GM23248 (cell line): ENCODE measurements around the gene CRYBB1. TPM values are rescaled to one million over a fixed set of nuclear protein-coding genes. Genes with fewer than 3 reads are reported as not detected.
A peak's percentile ranks its signal among the peaks of the same experiment; 100 is the strongest.

Experiments
- DNase-seq: peaks from one replicate; pipeline ENCODE4 v3.0.0-alpha.2; 2015
- H2AFZ ChIP-seq: fragments of 200-600 bp; sonication (generic); 2 replicates; pipeline ENCODE4 v1.6.1; 2016; ENCODE audit warnings: antibody characterized with exemption
- H3F3A ChIP-seq: fragments of 200-600 bp; sonication (generic); 2 replicates; pipeline ENCODE4 v1.6.1; 2016; ENCODE audit warnings: mild to moderate bottlenecking, antibody characterized with exemption, mixed run types; ENCODE audit not compliant: insufficient read depth
- H3K27ac ChIP-seq: fragments of 200-600 bp; sonication (generic); 2 replicates; pipeline ENCODE4 v1.5.1; 2016; ENCODE audit warnings: mild to moderate bottlenecking
- H3K27me3 ChIP-seq: fragments of 200-600 bp; sonication (generic); replicated peaks from 2 replicates; pipeline ENCODE4 v1.6.1; 2016; ENCODE audit warnings: mild to moderate bottlenecking; ENCODE audit not compliant: insufficient read depth
- H3K36me3 ChIP-seq: fragments of 200-600 bp; sonication (generic); 2 replicates; pipeline ENCODE4 v1.6.1; 2016; ENCODE audit warnings: low read depth, mild to moderate bottlenecking
- H3K4me1 ChIP-seq: fragments of 200-600 bp; sonication (generic); 2 replicates; pipeline ENCODE4 v1.6.1; 2016; ENCODE audit warnings: mild to moderate bottlenecking; ENCODE audit not compliant: insufficient read depth
- H3K4me2 ChIP-seq: fragments of 200-600 bp; sonication (generic); one replicate; pipeline ENCODE4 v1.6.1; 2016; ENCODE audit warnings: mild to moderate bottlenecking; ENCODE audit not compliant: unreplicated experiment
- H3K4me3 ChIP-seq: fragments of 200-600 bp; sonication (generic); 2 replicates; pipeline ENCODE4 v1.5.1; 2016; ENCODE audit warnings: mild to moderate bottlenecking
- H3K79me2 ChIP-seq: fragments of 200-600 bp; sonication (generic); 2 replicates; pipeline ENCODE4 v1.6.1; 2016; ENCODE audit warnings: mild to moderate bottlenecking; ENCODE audit not compliant: insufficient read depth
- H3K9ac ChIP-seq: fragments of 200-600 bp; sonication (generic); 2 replicates; pipeline ENCODE4 v1.6.1; 2016; ENCODE audit warnings: mild to moderate bottlenecking
- H3K9me2 ChIP-seq: fragments of 200-600 bp; sonication (generic); 2 replicates; pipeline ENCODE4 v1.6.1; 2016; ENCODE audit warnings: mixed run types, mild to moderate bottlenecking, moderate library complexity; ENCODE audit not compliant: insufficient read depth
- H3K9me3 ChIP-seq: fragments of 200-600 bp; sonication (generic); one replicate; pipeline ENCODE4 v1.6.1; 2017; ENCODE audit warnings: low read depth
- H4K20me1 ChIP-seq: fragments of 200-600 bp; sonication (generic); 2 replicates; pipeline ENCODE4 v1.6.0; 2016; ENCODE audit not compliant: insufficient read depth
- EZH2 ChIP-seq: fragments of 200-600 bp; sonication (generic); IDR thresholded peaks from 2 replicates; pipeline ENCODE4 v1.6.1; 2018; ENCODE audit warnings: antibody characterized with exemption, mild to moderate bottlenecking; ENCODE audit not compliant: insufficient read depth, poor library complexity, severe bottlenecking
- EZH2phosphoT487 ChIP-seq: fragments of 200-600 bp; sonication (generic); IDR thresholded peaks from 2 replicates; pipeline ENCODE4 v1.6.1; 2018; ENCODE audit warnings: antibody characterized with exemption, moderate library complexity, mild to moderate bottlenecking, low read depth; ENCODE audit not compliant: insufficient read depth
- WGBS, 2 experiments: methylation state at CpG; one replicate each; pipeline ENCODE4 v1.1.6; 2015 to 2017; ENCODE audit warnings: low lambda C conversion rate in 2 of 2, low coverage in 1 of 2; ENCODE audit errors: missing lambda C conversion rate in 2 of 2; 5-methylcytosine and 5-hydroxymethylcytosine counted together
- in situ Hi-C: fragments of 300-500 bp; cut with MboI; formaldehyde crosslinking; loops from 2 replicates; pipeline ENCODE4 v1.15.0; 2020
- polyA plus RNA-seq: library from polyadenylated mRNA; unstranded; fragments of >200 nt; fragmentation: Nextera tagmentation; extraction: Ambion mirVana; gene quantifications from 2 replicates; pipeline ENCODE4 v1.2.1, GENCODE V29; 2016
- total RNA-seq: library from RNA; depleted of rRNA; stranded (reverse); fragments of >200 nt; shearing (Covaris generic); gene quantifications from 2 replicates; pipeline ENCODE4 v1.2.3, GENCODE V29; 2014

CRYBB1 gene
- total and polyA plus RNA-seq, 2 experiments from 2014 or later, result not detected

- no peak overlapping the region for H3K4me3 ChIP-seq
- no peaks in the 10 kb centered on the region for H3K27me3 ChIP-seq
- in situ Hi-C loops, result no loop called here
- H3K9ac ChIP-seq, result no peak overlapping the region
- no peak for DNase-seq
- 89% methylated on average over 9 of the region's 9 CpGs for WGBS, 2 experiments
- no peaks in the 10 kb centered on the region for H3K36me3 ChIP-seq
- H2AFZ ChIP-seq, result no peak overlapping the region
- peaks cover 66% of the 10 kb centered on the region for H3K79me2 ChIP-seq
- H3K4me2 ChIP-seq, result no peak overlapping the region
- H3K27ac ChIP-seq, result no peak overlapping the region
- TF ChIP-seq EZH2 (no peak), EZH2phosphoT487 (no peak)
- H3K4me1 ChIP-seq, result peaks cover 5% of the 10 kb centered on the region; the same call in 1 of the 2 replicates
- H3K9me2 ChIP-seq, result no peaks in the 10 kb centered on the region
- no peaks in the 10 kb centered on the region for H3K9me3 ChIP-seq
- no peaks in the 10 kb centered on the region for H4K20me1 ChIP-seq
- H3F3A ChIP-seq, result no peaks in the 10 kb centered on the region; the same call in 1 of the 2 replicates
These were observed 55.9 kb downstream of the CRYBB1 start for GRCh38 chr22:26561756-26562417.

GRCh38 chr22:26559961-26560575 is 57.8 kb downstream of the CRYBB1 start:
- Histone ChIP-seq H3K4me3 (no peak overlapping the region), H3K9me2 (no peaks in the 10 kb centered on the region), H3K9me3 (no peaks in the 10 kb centered on the region), H3K27ac (no peak overlapping the region), H4K20me1 (no peaks in the 10 kb centered on the region), H3K27me3 (no peaks in the 10 kb centered on the region), H3K4me1 (peaks cover 5% of the 10 kb centered on the region; the same call in 1 of the 2 replicates), H3K9ac (no peak overlapping the region), H2AFZ (no peak overlapping the region), H3K36me3 (no peaks in the 10 kb centered on the region), H3K4me2 (no peak overlapping the region), H3F3A (no peaks in the 10 kb centered on the region; the same call in 1 of the 2 replicates), H3K79me2 (peaks cover 68% of the 10 kb centered on the region)
- TF ChIP-seq EZH2phosphoT487 (no peak), EZH2 (no peak)
- DNase-seq, result no peak
- 91 to 94% methylated on average over 13 of the region's 13 CpGs for WGBS, 2 experiments
- in situ Hi-C loops, result no loop called here

- Histone ChIP-seq H3K4me3 (no peak overlapping the region), H3K27me3 (no peaks in the 10 kb centered on the region), H3F3A (no peaks in the 10 kb centered on the region; the same call in 1 of the 2 replicates), H3K36me3 (no peaks in the 10 kb centered on the region), H4K20me1 (no peaks in the 10 kb centered on the region), H3K9me3 (no peaks in the 10 kb centered on the region), H2AFZ (0 out of 2 replicates have a peak overlapping the region, but pooled peaks have one; percentile 17), H3K9me2 (no peaks in the 10 kb centered on the region), H3K4me2 (peak overlapping the region; percentile 16), H3K4me1 (peaks cover 10% of the 10 kb centered on the region), H3K9ac (peak overlapping the region; percentile 51), H3K79me2 (peaks cover 76% of the 10 kb centered on the region), H3K27ac (peak overlapping the region; percentile 61)
- TF ChIP-seq EZH2 (no peak), EZH2phosphoT487 (no peak)
- WGBS, 2 experiments, result 62 to 72% methylated on average over 3 of the region's 3 CpGs
- in situ Hi-C loops, result no loop called here
- peak; percentile 34 for DNase-seq
These were observed 59.5 kb downstream of the CRYBB1 start for GRCh38 chr22:26558248-26558895.

- Histone ChIP-seq H3K4me3 (no peak overlapping the region), H3K9me2 (no peaks in the 10 kb centered on the region), H3K79me2 (peaks cover 72% of the 10 kb centered on the region), H3K27me3 (no peaks in the 10 kb centered on the region), H4K20me1 (no peaks in the 10 kb centered on the region), H3K9me3 (no peaks in the 10 kb centered on the region), H3K4me2 (no peak overlapping the region), H3F3A (no peaks in the 10 kb centered on the region; the same call in none of the 2 replicates), H3K9ac (no peak overlapping the region), H3K4me1 (peaks cover 23% of the 10 kb centered on the region), H3K27ac (no peak overlapping the region), H3K36me3 (no peaks in the 10 kb centered on the region), H2AFZ (no peak overlapping the region)
- TF ChIP-seq EZH2, result no peak
- TF ChIP-seq EZH2phosphoT487, result no peak
- in situ Hi-C loops, result no loop called here
- 77 to 82% methylated on average over 5 of the region's 5 CpGs for WGBS, 2 experiments
- DNase-seq, result no peak
These were observed 60.9 kb downstream of the CRYBB1 start for GRCh38 chr22:26556904-26557303.
